ENCODE results near the gene IL9.

The IL9 gene

DNA sequence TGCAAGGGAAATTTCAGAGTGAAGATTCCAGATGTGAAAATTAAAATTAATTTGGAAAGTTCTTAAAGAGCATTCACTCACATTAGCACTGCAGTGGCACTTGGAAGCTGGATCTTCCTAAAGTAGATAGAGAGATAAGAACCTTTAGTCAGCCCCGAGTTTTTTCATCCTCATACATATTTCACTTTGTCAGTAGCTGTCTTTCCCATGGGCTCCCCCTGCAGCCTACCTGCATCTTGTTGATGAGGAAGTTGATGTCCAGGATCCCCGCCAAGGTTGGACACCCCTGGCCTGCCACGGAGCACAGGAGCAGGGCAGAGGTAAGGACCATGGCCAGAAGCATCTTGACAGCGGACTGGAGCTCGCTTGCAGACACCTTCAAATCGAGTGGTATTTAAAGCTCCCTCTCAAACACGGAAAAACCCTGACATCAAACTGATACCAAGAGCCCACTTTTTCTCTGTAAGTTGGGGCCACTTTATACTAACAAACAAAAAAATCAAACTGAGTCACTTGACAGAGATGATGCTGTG is at the start of gene IL9:
TSS of gene IL9 (minus strand) at position 368 of the 533 bp plus-strand sequence. CDS start at position 343, 25 bp downstream.
- no peak for DNase-seq (ENCODE audit: low read depth)

DNA sequence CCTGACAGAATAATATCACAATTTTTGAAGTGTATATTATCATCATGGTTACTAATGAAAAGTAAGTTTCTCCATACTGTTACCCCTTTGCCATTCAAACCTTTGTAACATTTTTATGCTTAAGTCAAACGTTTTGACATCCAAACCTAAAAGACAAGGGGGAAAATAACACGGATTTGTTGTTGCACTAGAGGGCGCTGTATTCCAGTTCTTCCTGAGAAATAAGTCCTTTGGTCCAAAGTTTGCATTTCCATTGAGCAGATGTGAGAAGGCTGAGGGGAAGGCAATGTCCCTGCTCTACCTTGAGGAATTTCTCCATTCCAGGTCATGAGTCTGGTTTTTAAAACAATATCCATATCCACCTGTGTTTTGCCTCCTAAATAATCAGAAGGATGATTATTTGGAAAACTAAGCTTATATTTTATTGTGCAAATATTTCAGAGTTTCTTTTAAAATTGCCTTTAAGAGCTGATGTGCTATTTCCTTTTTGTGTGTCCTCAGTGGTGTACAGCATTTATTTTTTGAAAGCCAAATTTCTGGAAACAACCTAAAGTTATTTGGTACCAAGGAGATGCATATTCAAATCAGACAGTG is 49.4 kb upstream of the IL9 start:
- peak; percentile 85 for DNase-seq (ENCODE audit: low read depth)

DNA sequence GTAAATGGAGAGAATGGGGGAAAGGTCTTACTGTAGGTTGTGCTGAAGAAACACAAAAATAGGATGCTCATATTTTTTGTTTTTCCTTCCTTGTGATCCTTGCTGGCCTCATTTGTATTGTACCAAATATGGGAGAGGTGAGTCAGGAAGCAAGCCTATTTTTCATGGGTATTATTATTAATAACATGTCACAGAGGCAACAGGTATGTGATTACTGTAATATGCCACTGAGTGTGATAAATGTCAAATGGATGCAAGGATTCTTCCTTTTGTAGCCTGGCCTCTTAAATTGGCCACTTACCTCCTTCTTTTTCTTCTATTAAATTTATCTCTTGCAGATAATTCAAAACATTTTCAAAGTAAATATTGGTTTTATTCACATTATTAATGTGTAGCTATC is 48.9 kb upstream of the IL9 start:
- DNase-seq (ENCODE audit: low read depth) = no peak

DNA sequence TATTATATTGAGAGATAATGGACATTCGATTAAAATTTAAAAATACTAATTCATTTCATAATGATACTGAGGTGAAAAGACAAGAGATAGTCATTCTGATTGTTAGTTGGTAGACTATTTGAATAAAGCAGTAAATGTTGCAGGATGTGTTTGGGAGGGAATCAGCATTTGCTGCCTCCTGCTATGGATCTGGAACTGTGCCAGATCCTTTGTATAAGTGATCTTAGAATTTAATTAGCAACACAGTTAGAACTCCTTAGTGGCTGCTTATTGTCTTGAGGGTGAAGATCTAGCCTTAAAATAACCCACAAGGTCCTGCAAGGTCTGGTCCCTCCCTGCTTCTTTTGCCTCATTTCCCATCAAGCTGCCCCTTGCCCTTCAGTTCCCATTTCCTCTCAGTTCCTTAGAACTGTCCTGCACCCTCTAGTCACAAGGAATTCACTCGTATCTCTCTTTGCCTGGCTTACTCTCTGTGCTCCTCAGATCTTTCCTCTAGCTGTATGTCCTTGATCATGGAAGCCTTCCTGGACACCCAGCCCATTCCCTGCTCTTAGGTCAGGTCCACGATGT is 46.6 kb upstream of the IL9 start:
- DNase-seq (ENCODE audit: low read depth) = no peak

DNA sequence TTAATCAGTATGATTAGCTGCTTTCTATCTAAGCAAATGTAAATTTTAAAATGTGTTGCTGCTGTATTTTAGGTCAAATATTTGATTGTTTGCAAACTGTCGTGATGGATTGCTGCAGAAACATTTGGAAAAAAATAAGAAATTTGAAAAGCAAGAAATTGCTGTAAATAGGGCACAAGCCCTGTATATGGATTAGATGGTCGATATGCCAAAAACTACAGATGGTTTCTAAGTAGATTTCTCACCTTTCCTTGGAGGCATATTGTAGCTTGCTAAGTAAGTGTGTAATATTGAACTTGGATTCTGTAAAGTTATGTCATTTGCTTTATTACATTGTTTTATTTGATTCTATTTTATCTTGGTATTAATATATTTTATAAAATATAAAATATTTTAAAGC is 46.1 kb upstream of the IL9 start:
- no peak for DNase-seq (ENCODE audit: low read depth)

DNA sequence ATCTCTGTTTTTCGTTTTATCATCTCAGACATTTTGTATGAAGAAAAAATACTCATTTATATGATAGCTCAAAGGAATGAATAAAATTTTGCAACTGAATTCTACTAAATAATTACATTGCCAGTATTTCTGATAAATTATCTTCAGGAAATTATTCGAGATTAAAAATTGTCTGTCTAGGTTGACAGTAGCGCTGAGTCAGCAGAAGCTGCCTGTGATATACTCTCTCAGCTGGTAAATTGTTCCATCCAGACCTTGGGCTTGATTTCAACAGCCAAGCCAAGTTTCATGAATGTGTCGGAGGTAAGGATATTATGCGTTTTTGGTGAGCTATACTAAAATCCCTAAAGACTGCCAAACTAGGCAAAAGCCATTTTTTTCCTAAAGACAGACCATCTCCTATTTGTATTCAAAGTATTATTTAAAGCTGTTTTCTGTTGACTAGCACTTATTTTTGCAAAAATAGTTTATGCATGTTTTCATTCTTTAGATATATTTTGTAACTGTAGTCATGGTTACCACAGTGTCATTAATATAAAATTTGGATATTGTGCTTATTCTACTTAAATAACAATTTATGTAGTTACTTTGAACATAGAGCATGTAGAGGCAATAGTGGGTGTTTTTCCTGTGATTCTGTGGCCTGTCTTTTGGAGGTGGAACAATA is 41.7 kb upstream of the IL9 start:
- no peak for DNase-seq (ENCODE audit: low read depth)

DNA sequence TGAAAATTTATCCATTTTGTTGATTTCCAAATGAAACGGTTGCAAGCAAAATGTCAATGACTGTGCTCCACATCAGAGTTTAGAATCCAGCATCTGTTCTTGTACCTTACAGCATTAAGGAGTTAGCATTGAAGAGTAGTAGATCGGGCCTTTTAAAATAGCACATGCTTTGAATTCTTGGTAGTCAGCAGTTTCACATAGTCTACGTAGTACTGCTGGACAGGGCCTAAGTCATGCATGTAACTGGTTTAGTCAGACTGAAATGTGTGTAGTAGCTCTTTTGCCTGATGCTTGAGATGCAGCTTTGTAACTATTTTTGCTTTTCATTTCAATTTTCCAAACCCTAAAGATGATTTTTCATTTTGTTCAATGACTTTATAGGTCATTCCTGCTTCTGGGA is 39.3 kb upstream of the IL9 start:
- peak; percentile 55 for DNase-seq (ENCODE audit: low read depth)

DNA sequence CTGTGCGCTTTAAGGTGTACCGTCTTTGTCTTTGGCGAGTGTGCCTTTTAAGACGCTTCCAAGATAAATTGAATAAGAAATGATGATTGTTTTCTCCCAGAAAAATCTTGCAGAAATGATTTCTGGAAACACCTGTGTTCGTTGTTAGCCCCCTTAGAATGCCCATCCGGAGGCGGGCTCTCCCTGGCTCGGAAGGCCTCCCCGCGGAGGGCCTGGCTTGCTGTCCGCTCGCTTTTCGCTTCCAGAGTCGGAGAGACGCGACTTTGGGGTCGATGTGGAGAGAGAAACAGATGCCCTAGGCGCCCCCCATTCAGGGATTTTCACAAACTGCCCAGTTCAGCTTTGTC is 35.3 kb upstream of the IL9 start:
- DNase-seq (ENCODE audit: low read depth) = no peak

DNA sequence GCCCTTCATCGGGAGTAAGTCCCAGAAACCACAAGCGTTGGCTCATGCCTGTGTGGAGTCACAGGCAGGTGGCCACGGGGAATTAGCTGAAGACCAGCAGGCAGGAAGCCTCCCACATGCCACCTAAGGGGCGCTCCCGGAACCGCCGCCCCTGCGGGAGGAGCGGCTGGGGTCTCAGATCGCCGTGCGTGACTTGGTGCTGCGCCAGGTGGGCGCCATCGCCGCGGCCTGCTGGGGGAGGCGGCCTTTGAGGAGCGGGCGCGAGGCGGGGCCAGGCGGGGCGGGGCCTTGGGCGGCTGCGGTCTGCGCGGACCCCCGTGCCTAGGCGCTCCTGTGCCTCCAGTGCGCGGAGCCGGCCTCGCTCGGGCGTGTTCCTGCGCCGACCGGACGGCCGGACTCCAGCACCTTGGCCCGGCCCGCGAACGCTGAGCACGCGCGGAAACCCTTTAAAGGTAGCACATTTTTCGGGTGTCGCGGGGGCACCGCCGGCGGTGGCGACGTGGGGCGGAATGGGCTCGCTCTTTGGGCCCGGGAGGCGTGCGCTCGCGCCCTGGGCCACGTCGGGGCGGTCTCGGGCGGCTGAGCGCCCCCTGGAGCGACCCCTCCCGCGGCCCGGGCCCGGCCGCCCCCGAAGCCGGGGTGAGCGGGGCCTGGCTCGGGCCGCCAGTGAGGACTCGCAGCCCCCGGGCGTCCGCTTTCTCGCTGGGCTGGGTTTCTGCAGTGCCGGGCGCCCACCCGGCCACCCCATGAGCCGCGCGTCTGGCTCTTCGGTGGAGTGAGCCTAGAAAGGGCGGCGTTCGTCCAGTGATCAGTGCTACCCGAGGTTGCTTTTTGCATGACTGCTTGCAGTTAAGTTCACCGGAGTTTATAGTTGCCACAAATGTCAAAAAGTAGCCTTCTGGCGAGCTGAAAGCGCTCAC is 34.6 kb upstream of the IL9 start:
- DNase-seq (ENCODE audit: low read depth) = no peak

DNA sequence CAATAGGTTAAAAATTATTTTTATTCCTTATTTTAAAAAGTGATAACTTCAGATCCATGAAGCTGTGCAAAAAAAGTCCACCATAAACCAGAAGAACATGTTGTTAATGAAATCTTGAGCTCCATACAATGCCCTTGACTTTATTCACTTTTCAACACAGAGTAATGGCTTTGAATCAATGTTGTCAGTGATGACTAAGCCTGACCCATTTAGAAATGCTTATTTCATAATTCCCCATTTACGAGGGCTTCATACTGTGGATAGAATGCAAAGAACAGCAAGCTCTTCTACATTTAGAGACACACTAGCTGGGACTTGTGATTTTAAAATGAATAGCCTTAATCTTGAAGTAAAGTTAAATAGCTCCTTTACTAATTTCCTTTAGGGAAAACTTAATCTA is 25.7 kb upstream of the IL9 start:
- DNase-seq (ENCODE audit: low read depth) = peak; percentile 49

DNA sequence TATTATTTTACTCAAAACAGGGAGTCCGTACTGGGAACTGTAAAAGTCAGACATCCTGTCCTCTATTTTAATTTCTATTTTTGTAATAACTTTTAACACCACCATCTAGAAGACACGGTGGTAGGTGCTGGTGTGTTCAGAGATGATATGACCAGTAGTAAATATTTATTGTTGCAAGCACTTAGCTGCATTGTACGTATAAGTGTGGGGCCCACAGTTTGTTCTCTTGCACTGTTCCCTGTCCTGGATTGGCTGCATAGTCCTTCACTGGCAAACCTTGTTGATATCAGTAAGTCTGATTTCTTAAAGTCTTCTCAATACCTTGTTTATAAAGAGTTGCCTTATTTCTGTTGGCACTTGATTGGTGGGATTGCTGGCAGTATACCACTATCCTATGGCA is 24.6 kb upstream of the IL9 start:
- no peak for DNase-seq (ENCODE audit: low read depth)

DNA sequence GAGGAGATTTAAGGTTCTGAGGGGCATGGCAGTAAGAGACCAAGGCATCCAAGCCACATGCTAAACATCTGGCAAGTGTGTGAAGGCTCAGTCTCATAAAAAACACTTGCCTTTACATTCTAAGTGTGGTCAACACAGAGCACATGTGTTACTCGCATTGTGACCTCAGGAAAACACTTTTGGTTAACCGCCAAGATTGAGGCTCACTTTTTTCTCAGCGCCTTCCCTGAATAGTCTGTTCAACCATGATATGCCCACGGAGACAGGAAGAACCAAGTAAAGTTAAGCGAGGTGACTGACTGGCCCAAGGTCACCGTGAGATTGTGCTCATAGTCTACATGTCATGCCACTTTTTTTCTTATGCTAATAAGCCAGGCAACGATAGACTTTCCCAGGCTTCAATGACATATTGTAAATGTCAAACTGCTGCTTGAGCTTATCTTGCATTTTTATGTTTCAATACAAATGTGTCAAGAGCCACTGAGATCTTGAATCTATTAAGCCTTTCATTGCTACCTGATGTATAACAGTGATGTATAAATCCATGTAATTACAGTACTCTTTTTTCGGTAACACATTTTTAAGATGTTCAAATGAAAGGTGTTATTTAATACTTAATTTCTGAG is 21.1 kb upstream of the IL9 start:
- DNase-seq (ENCODE audit: low read depth) = no peak

DNA sequence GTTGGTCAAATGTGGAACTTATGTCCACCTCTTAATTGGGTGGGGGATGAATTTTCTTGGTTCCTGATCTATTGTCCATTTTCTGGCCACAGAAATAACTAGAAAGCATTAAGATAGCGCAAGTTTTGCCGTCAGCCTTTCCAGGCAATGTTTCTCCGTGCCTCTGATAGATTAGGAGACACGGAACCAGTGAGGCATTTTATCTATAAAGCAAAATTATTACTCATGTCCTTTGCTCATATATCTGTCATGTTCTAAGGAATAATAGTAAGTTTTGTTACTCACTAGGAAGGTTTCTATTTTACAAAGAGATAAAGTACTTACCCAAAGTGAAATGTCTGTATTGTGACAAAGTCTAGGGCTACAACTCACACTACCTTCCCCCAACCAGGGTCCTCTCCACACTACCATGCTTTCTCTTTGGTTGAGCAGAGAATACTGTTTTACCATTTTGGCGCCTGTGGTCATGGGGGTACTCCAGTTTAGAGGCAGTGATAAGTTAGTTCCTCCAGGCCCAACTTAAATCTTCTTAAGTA is 19.9 kb upstream of the IL9 start:
- DNase-seq (ENCODE audit: low read depth) = no peak

DNA sequence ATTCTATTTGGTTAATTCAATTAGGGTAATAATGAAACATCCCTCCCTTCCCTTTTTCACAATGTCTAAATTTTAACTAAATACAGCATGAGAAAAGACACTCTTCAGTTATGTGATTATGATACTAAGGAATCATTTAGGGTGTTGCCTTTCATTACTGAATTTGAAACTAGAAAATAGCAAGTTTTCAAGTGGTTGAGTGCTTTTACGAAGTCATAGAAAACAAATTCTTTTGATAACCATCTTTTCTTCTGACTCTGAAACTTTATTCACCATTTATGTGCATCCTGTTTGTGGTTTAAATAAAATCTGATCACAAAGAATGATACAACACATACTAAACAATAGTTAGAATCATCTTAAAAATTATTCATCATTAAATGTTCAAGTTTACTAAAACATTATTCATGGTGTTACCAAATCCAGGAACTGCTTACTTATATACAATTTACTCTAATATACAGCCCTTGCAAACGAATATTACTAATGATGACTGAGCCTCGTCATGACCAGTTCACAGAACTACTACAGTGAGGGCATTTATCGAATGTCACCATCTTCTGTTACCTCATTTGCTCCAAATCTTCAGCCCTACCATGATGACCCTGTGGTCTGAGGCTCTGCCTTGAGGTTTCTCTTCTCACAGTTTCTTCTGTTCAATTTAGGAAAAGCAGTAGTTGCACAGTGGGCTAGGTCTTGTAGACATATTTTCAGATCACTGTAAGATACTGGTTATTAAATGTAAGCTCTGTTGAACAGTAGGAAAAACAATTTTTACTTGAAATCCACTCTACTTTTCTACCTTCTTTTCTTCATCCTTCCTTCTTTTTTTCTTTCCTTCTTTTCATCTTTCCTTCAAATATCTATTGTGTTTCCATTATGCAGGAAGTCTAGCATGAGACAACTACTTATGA is 18.3 kb upstream of the IL9 start:
- DNase-seq (ENCODE audit: low read depth) = no peak

DNA sequence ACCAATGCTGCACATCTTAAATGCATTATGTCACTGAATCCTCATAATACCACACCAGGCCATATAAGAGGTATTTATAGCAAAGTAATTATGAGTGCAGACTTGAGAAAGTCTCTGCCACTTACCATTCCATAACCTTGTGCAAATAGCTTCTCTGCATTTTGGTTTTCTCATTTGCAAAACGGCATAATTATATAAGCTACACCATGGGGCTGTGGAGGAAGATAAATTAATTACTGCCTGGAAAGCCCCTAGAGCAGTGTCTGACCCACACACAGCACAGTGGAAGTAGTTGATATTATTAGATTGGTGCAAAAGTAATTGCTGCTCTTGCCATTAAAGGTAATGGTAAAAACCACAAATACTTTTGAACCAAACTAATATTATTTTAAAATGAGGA is 9.5 kb upstream of the IL9 start:
- no peak for DNase-seq (ENCODE audit: low read depth)

DNA sequence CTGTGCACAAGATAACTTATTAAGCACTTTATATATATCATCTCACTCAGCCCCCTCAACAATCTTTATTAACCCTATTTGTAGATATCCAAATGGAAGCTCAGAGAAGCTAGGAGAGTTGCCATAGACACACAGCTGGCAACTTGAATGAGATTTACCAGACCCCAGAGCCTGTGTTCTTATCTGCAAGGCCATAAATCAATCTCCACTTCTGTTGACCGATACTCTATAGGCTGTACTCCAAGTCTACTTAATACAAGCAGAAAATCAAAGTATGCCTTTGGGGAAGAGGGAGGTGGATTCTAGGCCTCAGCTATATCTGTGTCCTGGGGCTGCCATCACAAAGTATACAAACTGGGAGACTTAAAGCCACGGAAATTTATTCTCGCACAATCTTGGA is 6.0 kb upstream of the IL9 start:
- no peak for DNase-seq (ENCODE audit: low read depth)

DNA sequence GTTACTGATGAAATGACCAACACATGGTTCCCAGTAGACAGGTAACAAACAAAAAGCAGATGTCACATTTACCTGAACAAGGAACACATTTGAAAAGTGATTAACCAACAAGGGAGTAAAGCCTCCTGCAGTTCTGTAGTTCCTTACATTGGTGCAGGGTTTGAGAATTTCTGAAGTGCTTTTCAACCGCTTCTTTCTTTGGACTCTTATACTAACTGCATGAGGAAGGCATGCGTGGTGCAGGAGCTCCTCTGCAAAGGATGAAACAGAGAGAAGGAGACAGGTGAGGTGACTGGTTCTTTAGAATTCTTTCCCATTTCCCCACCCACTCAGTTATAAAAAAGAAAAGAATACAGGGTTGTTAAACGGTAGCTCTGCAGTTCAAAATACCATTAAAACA is 4.6 kb upstream of the IL9 start:
- DNase-seq (ENCODE audit: low read depth) = no peak

DNA sequence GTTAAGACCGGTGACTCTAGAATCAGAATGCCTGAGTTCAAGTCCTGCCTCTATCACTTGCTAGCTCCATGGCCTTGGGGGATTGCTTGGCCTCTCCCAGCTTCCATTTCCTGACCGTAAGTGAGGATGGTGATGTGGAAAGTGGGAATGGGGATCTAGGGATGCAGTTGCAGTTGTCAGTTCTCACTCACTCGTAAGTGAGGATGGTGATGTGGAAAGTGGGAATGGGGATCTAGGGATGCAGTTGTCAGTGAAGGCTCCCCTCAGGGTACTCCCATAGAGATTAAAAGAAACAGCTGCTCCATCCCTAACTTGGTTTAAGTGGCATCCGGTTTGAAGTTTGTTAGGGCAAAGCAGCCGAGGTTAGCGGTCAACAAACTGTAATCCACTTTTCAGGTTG is 3.0 kb upstream of the IL9 start:
- no peak for DNase-seq (ENCODE audit: low read depth)

DNA sequence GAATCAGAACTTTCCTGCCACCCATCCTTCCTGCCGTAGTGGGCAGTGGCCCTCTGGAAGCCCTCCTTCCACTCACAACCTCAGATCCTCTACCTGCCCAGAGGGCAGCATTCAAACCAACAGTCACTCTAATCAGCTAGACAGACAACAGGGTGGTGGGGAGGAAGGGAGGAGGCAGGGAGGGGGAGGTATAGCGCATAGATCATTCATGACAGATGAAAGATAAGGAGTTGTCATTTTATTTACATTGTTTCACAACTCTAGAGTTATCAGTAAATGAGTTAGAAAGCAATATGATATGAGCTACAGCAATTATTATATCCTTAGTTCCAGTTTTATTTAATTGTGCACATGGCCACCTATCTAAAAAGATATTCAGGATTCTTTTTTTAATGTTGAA is 852 bp downstream of the IL9 start:
- no peak for DNase-seq (ENCODE audit: low read depth)

DNA sequence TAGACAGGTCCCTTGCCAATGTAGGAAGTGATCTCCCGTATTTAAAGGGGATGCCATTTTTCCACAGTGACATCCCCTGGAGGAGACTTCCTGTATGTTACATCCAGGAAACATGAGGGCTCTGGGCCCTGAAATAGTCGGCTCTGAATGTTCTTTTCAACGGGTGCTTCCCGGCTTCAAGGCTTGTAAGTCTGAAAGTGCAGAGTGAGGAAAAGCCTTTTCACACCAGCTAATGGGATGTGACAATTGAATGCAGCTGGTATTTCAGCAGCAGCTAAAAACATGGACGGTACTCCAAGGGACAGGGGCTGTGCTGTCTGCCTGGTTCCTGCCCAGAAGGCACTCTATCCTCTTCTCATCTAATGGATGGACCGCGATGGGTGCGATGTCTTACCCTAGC is 1.4 kb downstream of the IL9 start:
- no peak for DNase-seq (ENCODE audit: low read depth)

DNA sequence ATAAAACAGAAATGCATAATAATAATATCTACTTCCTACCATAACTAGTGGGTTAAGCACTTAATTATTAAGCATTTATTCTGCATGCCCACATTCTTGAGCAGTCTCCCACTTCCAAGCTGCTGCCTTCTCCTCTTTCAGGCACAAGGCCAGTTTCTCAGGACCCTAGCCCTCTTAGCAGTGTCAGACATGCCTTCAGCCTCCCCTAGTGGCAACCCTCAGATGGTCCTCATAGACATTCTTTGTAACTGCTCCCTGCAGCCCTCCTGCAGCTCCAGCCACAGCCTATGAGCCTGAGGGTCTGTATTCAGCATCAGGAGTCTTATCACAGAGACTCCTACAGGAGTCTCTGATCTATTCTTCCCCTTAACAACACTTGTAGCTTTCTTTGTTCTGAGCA is 3.9 kb downstream of the IL9 start:
- DNase-seq (ENCODE audit: low read depth) = no peak

All from iris pigment epithelial cell (primary cell).